Activated T-cell treated with anti-CD3 and anti-CD28 coated beads for 24 hours (primary cell): ENCODE results near the gene SGSH.
"Not testable (repeated sequence)": the region's sequence is repeated elsewhere in the genome, so short reads cannot be mapped to it uniquely, and the experiment has no call there.

Experiments used
- DNase-seq: peaks from one replicate; pipeline ENCODE4 v3.0.0-alpha.2; 2020; ENCODE audit warnings: low read depth

Gene SGSH

DNA sequence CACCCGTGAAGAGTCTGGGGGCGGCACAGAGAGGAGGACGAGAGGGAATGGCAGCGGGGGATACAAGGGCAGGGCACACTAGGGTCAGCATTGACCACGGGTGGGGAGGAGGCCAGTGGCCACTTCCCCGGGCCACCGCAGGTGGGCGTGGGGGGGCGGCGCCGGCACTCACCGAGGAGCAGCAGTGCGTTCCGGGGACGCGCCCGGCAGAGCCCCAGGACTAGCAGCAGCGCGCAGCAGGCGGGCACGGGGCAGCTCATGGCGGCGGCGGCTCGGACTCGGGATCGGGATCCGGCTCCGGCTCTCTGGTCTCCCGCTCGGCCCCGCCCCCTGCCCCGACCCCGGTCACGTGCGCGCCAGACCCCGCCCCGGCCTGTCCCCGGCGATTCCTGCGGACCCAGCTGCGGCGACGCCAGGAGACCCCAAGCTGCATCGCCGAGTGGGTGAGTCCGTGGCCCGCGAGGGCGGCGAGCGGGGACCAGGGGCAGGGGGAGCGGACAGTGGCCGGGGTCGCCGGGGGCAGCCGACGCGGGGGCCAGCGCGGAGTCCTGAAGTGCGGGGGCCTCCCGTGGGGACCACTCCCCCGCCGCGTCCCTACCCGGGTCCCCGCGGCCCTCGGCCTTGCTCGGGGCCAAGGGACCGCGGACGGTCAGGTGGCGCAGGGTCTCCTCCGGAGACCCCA lies at the start of gene SGSH, which contains the start of gene SLC26A11:
Gene SGSH (minus strand): TSS at position 280 of the 682 bp plus-strand sequence. CDS start 20 bp downstream, at position 260.
Gene SLC26A11 (plus strand): TSS at position 374 of the 682 bp plus-strand sequence. CDS start 1,134 bp downstream, outside the sequence.
- DNase-seq, result peak; percentile 49

GRCh38 chr17:80269405-80269807 lies 49.3 kb upstream of the SGSH start:
- no peak for DNase-seq

DNA sequence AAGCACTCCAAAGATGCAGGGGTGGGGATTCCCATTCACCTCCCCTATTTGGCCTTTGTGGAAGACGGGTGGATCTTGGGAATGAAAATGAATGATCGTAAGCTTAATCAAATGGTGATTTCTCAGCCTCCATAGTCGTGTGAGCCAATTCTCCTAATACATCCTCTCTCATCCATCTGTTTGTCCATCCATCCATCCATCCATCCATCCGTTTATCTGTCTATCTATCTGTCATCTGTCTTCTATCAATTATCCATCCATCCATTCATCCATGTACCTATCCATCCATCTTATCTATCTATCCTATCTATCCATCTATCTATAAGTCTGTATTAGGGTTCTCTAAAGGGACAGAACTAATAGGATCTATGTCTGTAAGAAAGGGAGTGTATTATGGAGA lies 48.3 kb upstream of the SGSH start:
- DNase-seq, result no peak

GRCh38 chr17:80267391-80267790 lies 47.3 kb upstream of the SGSH start:
- no peak for DNase-seq

GRCh38 chr17:80265205-80266068 lies 45.3 kb upstream of the SGSH start:
- peak; percentile 70 for DNase-seq

- DNase-seq, result peak; percentile 46
Measured at GRCh38 chr17:80264205-80265075, 44.3 kb upstream of the SGSH start.

DNA sequence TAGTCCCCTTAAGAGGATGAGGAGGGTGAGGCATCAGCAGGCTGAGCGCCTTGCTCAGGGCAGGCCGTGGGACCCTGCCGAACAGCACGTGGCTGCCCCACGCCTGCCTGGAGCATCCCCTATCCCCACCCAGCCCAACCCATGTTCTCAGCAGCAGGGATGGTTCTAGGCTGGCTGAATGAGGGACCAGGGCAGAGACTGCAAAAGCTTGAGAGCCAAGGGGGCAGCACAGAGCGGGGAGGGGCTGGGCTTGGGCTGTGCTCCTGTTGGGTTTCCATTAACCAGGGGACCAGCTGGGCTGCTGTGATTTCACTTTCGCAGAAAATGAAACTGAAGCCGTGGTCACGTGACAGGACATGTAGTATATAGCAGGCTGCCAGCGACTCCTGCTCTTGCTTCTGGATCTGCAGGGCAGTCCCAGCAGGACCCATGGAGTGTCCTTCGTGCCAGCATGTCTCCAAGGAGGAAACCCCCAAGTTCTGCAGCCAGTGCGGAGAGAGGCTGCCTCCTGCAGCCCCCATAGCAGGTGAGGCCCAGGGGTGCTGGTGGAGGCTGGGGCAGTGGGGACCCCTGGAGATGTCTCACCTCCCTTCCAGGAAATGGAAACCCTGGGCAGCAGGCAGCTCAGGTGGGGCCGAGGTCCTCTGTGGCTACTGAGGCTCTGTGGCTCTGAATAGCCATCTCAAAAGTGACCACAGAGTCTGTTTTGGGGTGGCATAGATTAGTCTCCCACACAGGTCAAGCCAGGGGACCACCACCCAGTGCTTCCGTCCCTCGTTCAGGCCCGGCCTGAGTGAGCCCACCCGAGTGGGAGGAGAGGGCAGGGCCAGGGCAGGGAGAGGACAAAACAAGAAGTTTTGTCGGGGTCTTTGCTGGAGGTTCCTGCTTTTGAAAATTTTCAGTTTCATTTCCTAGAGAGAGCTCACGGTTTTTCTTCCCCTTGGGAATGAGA lies 43.4 kb upstream of the SGSH start:
- DNase-seq, result peak; percentile 88

- DNase-seq, result no peak
Measured at GRCh38 chr17:80262775-80263244, 42.7 kb upstream of the SGSH start.

- no peak for DNase-seq
Measured at GRCh38 chr17:80262291-80262690, 42.2 kb upstream of the SGSH start.

DNA sequence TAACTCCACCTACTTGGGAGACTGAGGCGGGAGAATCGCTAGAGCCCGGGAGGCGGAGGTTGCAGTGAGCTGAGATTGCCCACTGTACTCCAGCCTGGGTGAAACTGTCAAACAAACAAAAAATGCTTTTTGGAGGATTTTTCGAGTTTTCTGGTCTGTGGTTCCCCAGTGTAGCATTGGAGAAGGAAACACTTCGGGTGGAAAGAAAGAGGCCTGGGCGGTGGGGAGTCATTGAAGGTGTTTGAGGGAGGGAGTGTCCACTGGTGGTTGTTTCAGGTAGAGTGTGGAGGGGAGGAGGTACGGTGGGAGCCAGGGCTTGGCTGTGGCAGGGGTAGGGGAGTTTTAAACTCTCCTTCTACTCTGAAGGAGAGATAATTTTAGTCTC lies 41.8 kb upstream of the SGSH start:
- DNase-seq, result no peak

DNA sequence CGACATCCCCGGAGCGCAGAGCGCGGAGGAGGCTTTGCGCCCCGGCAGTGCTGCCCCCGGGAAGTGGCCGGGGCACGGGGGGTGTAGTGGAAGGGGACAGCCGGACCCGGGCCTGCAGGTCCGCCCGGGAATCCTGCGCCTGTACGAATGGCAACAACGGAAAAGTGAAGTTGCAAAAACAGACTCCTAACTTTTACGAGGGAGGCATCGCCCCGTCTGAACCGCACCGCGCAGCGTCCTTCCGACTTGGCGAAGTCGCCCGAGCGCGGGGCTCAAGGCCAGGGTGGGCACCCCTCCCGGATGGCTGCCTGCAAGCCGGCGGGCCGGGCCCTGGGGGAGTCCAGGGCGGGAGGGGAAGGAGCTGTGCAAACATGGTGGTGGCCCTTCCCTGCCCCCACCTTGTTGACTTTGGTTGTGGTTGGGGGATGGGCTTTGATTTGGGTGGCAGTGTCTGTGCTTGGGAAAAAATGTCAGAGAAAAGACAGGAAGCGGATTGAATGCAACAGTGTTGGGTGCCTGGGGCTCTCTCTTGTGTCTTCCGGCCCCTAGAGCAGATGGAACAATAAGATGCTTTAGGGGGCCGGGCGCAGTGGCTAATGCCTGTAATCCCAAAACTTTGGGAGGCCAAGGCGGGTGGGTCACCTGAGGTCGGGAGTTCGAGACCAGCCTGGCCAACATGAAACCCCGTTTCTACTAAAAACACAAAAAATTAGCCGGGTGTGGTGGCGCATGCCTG lies 41.2 kb upstream of the SGSH start:
- DNase-seq, result peak; percentile 54

GRCh38 chr17:80260791-80261158 lies 40.6 kb upstream of the SGSH start, which contains the start of gene RNF213:
Gene RNF213 (plus strand): TSS chr17:80260852. CDS start chr17:80263682, 2,830 bp downstream.
- peak; percentile 25 for DNase-seq

GRCh38 chr17:80260069-80260535 lies 40.0 kb upstream of the SGSH start:
- DNase-seq, result peak; percentile 73

GRCh38 chr17:80259457-80260068 lies 39.4 kb upstream of the SGSH start:
- no peak for DNase-seq

- DNase-seq, result not testable (repeated sequence)
Measured at GRCh38 chr17:80258296-80258695, 38.2 kb upstream of the SGSH start.

GRCh38 chr17:80257716-80258213 lies 37.6 kb upstream of the SGSH start:
- no peak for DNase-seq

DNA sequence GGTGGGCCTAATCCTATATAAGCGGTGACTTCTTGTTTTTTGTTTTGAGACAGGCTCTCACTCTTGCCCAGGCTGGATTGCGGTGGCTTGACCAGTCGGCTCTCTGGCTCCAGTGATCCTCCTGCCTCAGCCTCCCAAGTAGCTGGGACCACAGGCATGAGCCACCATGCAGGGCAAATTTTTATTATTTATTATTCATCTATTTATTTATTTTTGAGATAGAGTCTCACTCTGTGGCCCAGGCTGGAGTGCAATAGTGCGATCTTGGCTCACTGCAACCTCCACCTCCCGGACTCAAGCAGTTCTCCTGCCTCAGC lies 35.9 kb upstream of the SGSH start:
- DNase-seq, result no peak

- peak; percentile 69 for DNase-seq
Measured at GRCh38 chr17:80254396-80255251, 34.5 kb upstream of the SGSH start.
